ENCODE results near the gene PABPC1L2B.
"Not testable (repeated sequence)": the region's sequence is repeated elsewhere in the genome, so short reads cannot be mapped to it uniquely, and the experiment has no call there.

The PABPC1L2B gene

GRCh38 chrX:73002733-73003132 lies at the start of gene PABPC1L2B:
Gene PABPC1L2B (plus strand): TSS chrX:73002939. CDS start chrX:73003643, 704 bp downstream.
- not testable (repeated sequence) for DNase-seq

- DNase-seq: not testable (repeated sequence)
Measured at GRCh38 chrX:72959971-72960370, 42.8 kb upstream of the PABPC1L2B start.

GRCh38 chrX:72971859-72972258 lies 30.9 kb upstream of the PABPC1L2B start:
- not testable (repeated sequence) for DNase-seq

- DNase-seq: not testable (repeated sequence)
Measured at GRCh38 chrX:72974885-72975284, 27.9 kb upstream of the PABPC1L2B start.

GRCh38 chrX:72980894-72981469 lies 21.8 kb upstream of the PABPC1L2B start:
- DNase-seq: not testable (repeated sequence)

GRCh38 chrX:73004032-73004431 lies 1.3 kb downstream of the PABPC1L2B start:
- DNase-seq: not testable (repeated sequence)

GRCh38 chrX:73021361-73022092 lies 18.8 kb downstream of the PABPC1L2B start:
- DNase-seq: no peak

GRCh38 chrX:73022093-73022445 lies 19.3 kb downstream of the PABPC1L2B start:
- DNase-seq: not testable (repeated sequence)

GRCh38 chrX:73028876-73029275 lies 26.1 kb downstream of the PABPC1L2B start:
- DNase-seq: no peak

Data from CD4-positive, alpha-beta T cell treated with Interleukin-12 subunit alpha and Interleukin-12 subunit beta, for 1 hour (primary cell).